Muscle layer of colon (tissue), 2 donors: ENCODE data around the gene RAB5A.

Source experiments
- H3K27ac ChIP-seq: one replicate; pipeline ENCODE4 v1.7.0; 2013; ENCODE audit warnings: low read depth, mild to moderate bottlenecking, low read length, moderate library complexity
- H3K27me3 ChIP-seq, 2 donors: one replicate each; pipeline ENCODE4 v1.7.0; 2013; ENCODE audit warnings: low read length in 2 of 2, mild to moderate bottlenecking in 2 of 2; ENCODE audit not compliant: insufficient read depth in 2 of 2, control insufficient read depth in 1 of 2
- H3K36me3 ChIP-seq: one replicate; pipeline ENCODE4 v1.7.0; 2013; ENCODE audit warnings: mild to moderate bottlenecking, low read length; ENCODE audit not compliant: insufficient read depth
- H3K4me1 ChIP-seq: one replicate; pipeline ENCODE4 v1.7.0; 2013; ENCODE audit warnings: mild to moderate bottlenecking, low read length; ENCODE audit not compliant: insufficient read depth
- H3K4me3 ChIP-seq, 2 donors: one replicate each; pipeline ENCODE4 v1.7.0; 2013; ENCODE audit warnings: low read length in 2 of 2, low read depth in 1 of 2, mild to moderate bottlenecking in 1 of 2, moderate library complexity in 1 of 2
- H3K9ac ChIP-seq: one replicate; pipeline ENCODE4 v1.7.0; 2013; ENCODE audit warnings: low read length
- H3K9me3 ChIP-seq: one replicate; pipeline ENCODE4 v1.7.0; 2013; ENCODE audit warnings: mild to moderate bottlenecking, low read length
- donor health status: abdominal sarcoma.
- donor health status: Adenocarcinoma of cecum.

Gene RAB5A

DNA sequence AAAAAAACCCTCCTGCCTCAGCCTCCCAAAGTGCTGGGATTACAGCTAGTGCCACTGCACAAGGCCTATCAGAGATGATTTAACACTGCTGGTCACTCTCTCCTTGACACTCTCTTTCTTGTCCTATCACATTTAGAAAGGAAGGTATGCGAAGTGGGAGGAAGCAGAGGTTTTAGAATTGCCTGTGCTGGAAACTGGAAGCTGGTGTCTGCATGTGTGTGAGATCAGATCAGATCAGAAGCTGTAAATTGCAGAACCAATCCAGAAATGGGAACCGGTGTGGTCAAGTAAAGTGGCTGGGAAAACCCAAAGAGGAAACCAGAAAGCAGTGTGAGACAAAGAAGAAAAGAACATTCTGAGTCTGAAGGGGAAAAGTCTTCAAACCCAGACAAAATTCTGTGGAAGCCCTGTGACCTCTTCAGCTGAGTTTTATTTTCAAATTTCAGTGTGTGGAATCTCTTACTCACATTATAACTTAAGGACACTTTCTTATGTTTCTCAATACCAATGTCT lies 15.7 kb upstream of the RAB5A start:
- no peaks in the 10 kb centered on the region for H3K36me3 ChIP-seq
- H3K9me3 ChIP-seq, result no peaks in the 10 kb centered on the region
- H3K4me1 ChIP-seq, result no peaks in the 10 kb centered on the region
- no peak overlapping the region for H3K9ac ChIP-seq
- no peak overlapping the region for H3K4me3 ChIP-seq
- H3K27ac ChIP-seq, result no peak overlapping the region
- no peaks in the 10 kb centered on the region for H3K27me3 ChIP-seq

GRCh38 chr3:19931767-19932188 lies 15.1 kb upstream of the RAB5A start:
- H3K4me3 ChIP-seq, result no peak overlapping the region
- no peaks in the 10 kb centered on the region for H3K36me3 ChIP-seq
- H3K9ac ChIP-seq, result no peak overlapping the region
- H3K9me3 ChIP-seq, result no peaks in the 10 kb centered on the region
- H3K27ac ChIP-seq, result no peak overlapping the region
- H3K27me3 ChIP-seq, result no peaks in the 10 kb centered on the region
- no peaks in the 10 kb centered on the region for H3K4me1 ChIP-seq

- Histone ChIP-seq H3K27ac (no peak overlapping the region), H3K9ac (no peak overlapping the region), H3K27me3 (no peaks in the 10 kb centered on the region), H3K4me1 (no peaks in the 10 kb centered on the region), H3K9me3 (no peaks in the 10 kb centered on the region), H3K36me3 (no peaks in the 10 kb centered on the region), H3K4me3 (no peak overlapping the region)
These were observed 14.5 kb upstream of the RAB5A start for GRCh38 chr3:19932422-19932821.

DNA sequence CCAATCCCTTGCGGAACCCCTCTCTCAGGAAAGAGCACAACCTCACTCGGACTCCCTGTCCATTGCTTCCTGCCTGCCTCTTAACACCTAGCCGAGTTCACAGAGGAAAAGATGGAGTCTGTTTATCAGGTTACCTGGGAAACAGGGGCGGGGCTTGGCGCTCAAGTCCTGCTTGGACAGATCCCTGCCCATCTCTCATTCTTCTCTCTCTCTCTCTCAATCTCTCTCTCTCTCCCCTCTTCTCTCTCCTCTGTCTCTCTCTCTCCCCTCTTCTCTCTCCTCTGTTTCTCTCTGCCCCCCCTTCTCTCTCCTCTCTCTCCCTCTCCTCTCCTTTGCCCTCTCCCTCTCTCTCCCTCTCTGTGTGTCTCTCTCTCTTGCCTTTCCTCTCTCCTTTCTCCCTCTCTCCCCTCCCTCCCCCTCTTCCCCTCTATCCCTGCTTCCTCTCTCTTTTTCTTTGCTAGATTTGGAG lies 12.8 kb upstream of the RAB5A start, which contains the start of gene EFHB:
EFHB (minus strand) TSS at position 120 of the 469 bp plus-strand sequence. CDS start 199 bp downstream, outside the sequence.
- no peaks in the 10 kb centered on the region for H3K36me3 ChIP-seq
- no peaks in the 10 kb centered on the region for H3K4me1 ChIP-seq
- no peak within 1 kb of the TSS for H3K9ac ChIP-seq
- no peaks in the 10 kb centered on the region for H3K27me3 ChIP-seq
- no peak within 1 kb of the TSS for H3K27ac ChIP-seq
- H3K4me3 ChIP-seq, result no peak within 1 kb of the TSS
- H3K9me3 ChIP-seq, result no peaks in the 10 kb centered on the region

- no peak overlapping the region for H3K27ac ChIP-seq
- H3K9ac ChIP-seq, result no peak overlapping the region
- H3K27me3 ChIP-seq, result no peaks in the 10 kb centered on the region
- no peaks in the 10 kb centered on the region for H3K9me3 ChIP-seq
- H3K4me1 ChIP-seq, result no peaks in the 10 kb centered on the region
- H3K36me3 ChIP-seq, result no peaks in the 10 kb centered on the region
- H3K4me3 ChIP-seq, result no peak overlapping the region
These were observed 9.2 kb upstream of the RAB5A start for GRCh38 chr3:19937459-19938294.

DNA sequence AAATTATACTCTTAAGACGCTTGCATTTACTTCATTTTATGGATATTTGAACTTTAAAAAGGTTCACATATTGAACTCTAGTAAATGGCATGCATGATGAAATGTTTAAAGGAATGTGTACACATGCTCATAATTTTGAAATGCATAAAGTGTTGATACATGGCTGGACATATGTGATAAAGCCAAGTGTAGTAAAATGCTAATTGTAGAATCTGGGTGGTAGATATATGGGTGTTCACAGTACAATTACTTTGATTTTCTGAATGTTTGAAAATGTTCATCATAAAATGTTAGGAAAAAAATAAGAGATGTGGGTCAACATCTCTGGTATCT lies 8.6 kb upstream of the RAB5A start:
- no peaks in the 10 kb centered on the region for H3K9me3 ChIP-seq
- H3K4me1 ChIP-seq, result no peaks in the 10 kb centered on the region
- no peaks in the 10 kb centered on the region for H3K36me3 ChIP-seq
- no peak overlapping the region for H3K9ac ChIP-seq
- H3K4me3 ChIP-seq, result no peak overlapping the region
- H3K27me3 ChIP-seq, result no peaks in the 10 kb centered on the region
- H3K27ac ChIP-seq, result no peak overlapping the region

DNA sequence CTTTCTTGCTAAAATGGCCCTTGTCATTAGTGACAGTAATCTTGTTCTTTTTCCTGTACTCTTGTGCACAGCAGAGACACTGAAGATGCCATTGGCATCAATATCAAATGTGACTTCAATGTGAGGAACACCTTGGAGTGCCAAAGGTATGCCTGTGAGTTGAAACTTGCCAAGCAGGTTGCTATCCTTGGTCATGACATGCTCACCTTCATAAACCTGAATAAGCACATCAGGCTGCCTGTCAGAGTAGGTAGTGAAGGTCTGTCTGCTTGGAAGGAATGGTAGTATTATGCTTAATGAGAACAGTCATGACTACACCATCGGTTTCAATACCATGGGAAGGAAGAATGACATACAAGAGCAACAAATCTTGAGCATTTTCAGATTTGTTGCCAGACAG lies 6.3 kb upstream of the RAB5A start:
- no peak overlapping the region for H3K27ac ChIP-seq
- no peaks in the 10 kb centered on the region for H3K4me1 ChIP-seq
- H3K9ac ChIP-seq, result no peak overlapping the region
- H3K27me3 ChIP-seq, result no peaks in the 10 kb centered on the region
- no peaks in the 10 kb centered on the region for H3K36me3 ChIP-seq
- no peaks in the 10 kb centered on the region for H3K9me3 ChIP-seq
- no peak overlapping the region for H3K4me3 ChIP-seq

GRCh38 chr3:19945534-19945933 lies 1.4 kb upstream of the RAB5A start:
- Histone ChIP-seq H3K9me3 (no peaks in the 10 kb centered on the region), H3K27ac (no peak overlapping the region), H3K4me1 (peaks cover 12% of the 10 kb centered on the region), H3K9ac (no peak overlapping the region), H3K4me3 (no peak overlapping the region), H3K36me3 (no peaks in the 10 kb centered on the region), H3K27me3 (no peaks in the 10 kb centered on the region)

DNA sequence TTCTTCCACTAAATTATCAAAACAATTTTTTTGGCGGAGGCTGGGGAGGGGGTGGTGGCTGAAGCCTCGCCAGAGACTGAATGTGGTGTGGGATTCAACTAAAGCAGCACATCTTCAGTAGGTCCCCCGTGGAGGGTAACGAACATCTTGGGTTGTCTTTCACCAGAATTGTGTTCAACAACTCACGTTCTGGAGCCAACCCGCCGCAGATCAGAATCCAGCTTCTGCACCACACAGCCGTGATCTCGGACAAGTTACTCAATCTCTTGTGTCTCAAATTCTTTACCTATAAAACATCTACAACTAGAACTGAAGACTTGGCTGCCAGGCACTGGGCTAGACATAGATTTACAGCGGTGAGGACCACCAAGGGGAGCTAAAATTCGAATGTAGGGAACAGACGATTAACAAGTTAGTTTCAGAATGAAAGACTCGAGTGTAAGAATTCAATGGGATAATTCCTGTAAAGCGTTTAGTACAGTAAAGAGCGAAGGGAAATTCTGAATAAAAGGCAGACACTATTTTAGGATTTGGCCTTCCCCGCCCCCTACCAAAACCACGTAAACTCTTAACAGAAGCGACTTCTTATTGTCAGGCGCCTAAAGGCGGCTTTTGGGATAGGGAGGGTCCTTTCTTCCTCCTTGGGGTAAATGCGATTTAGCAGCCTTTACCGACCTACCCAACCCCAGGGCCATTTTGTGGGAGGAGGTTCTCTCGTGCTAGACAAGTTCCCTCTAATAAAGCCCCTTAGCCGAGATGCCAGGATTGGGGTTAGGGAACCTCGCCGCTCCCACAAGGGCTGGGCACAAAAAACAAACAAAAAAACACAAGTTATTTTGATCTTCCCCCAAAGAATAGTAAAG lies 697 bp upstream of the RAB5A start:
- Histone ChIP-seq H3K27ac (peak overlapping the region; percentile 90), H3K4me1 (peaks cover 12% of the 10 kb centered on the region), H3K36me3 (peaks cover 2% of the 10 kb centered on the region), H3K9ac (peak overlapping the region; percentile 52), H3K9me3 (no peaks in the 10 kb centered on the region), H3K27me3 (no peaks in the 10 kb centered on the region), H3K4me3 (peak overlapping the region; percentile 61 to 85)

- Histone ChIP-seq H3K4me3 (peak overlapping the region; percentile 61 to 85), H3K36me3 (peaks cover 9% of the 10 kb centered on the region), H3K27ac (peak overlapping the region; percentile 90), H3K27me3 (no peaks in the 10 kb centered on the region), H3K4me1 (peaks cover 12% of the 10 kb centered on the region), H3K9me3 (no peaks in the 10 kb centered on the region), H3K9ac (peak overlapping the region; percentile 92)
These were observed 790 bp downstream of the RAB5A start for GRCh38 chr3:19947549-19948225.

GRCh38 chr3:19948226-19948591 lies 1.3 kb downstream of the RAB5A start:
- H3K4me3 ChIP-seq, result peak overlapping the region; percentile 61 to 85

More at GRCh38 chr3:19948226-19948591, 1.3 kb downstream of the RAB5A start:
- no peaks in the 10 kb centered on the region for H3K9me3 ChIP-seq
- H3K27ac ChIP-seq, result peak overlapping the region; percentile 90
- H3K27me3 ChIP-seq, result no peaks in the 10 kb centered on the region
- H3K9ac ChIP-seq, result peak overlapping the region; percentile 92
- peaks cover 12% of the 10 kb centered on the region for H3K4me1 ChIP-seq
- peaks cover 9% of the 10 kb centered on the region for H3K36me3 ChIP-seq
